ENCODE data around the gene TMC1.
A peak's percentile ranks its signal among the peaks of the same experiment; 100 is the strongest.

Gene TMC1

DNA sequence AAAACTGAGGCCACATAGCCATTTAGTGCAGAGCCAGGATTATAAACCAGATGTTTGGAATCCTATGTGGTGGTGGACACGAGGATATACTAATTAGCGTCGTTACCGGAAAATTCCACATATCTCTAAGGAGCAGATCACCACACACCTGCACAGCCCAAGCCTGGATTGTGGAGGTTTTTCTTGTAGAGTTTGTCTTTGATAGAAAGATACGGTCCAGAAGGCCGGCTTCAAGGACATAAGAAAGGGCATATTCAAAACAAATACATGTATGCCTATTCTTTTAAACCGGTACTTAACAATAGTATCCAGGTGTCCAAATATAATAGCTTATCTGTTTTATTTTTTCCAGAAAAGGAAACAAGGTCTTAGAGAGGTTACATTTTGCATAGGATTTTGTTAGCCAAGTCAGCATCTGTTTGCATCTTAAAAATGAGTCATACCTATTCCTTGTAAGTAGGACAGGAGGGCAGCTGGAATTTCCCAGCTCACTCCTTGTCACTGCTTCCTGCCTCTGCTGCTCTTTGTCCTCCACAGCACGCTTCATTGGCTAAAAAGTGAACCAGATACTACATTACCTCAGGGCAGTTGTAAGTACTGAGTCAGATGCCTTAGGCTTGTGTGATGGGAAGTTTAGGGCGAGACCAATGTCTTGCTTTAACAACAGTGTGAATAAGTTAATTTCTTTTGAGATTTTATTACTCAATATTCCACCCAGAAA lies 3.6 kb downstream of the TMC1 start:
- Histone ChIP-seq H3K4me3 (ENCODE audit: insufficient read depth in 1 of 2, low read depth in 1 of 2, low read length in 2 of 2) (no peak overlapping the region), H2BK12ac (ENCODE audit: low read length in 2 of 2) (peak overlapping the region in 1 of 2 experiments; percentile 48), H3K36me3 (ENCODE audit: control insufficient read depth in 1 of 2, insufficient read depth in 2 of 2, low read depth in 1 of 2, low read length in 2 of 2) (no peaks in the 10 kb centered on the region), H2BK5ac (ENCODE audit: low read depth, low read length, poor library complexity, severe bottlenecking) (no peak overlapping the region), H2BK120ac (ENCODE audit: low read depth, low read length) (peak overlapping the region; percentile 23), H3K18ac (ENCODE audit: low read depth in 1 of 2, low read length in 2 of 2) (peak overlapping the region in 1 of 2 experiments; percentile 61), H3K9me3 (ENCODE audit: control insufficient read depth, low read length) (no peaks in the 10 kb centered on the region), H3K9ac (ENCODE audit: low read length) (peak overlapping the region; percentile 74), H2AFZ (ENCODE audit: low read depth, low read length) (no peak overlapping the region), H4K91ac (ENCODE audit: low read length) (no peak overlapping the region), H3K79me1 (replicated peaks; ENCODE audit: low read length, poor library complexity, severe bottlenecking) (no peaks in the 10 kb centered on the region), H3K4me1 (ENCODE audit: control insufficient read depth, insufficient read depth, low read depth, low read length) (peaks cover 7% of the 10 kb centered on the region), H3K4me2 (ENCODE audit: low read length, poor library complexity, severe bottlenecking) (no peak overlapping the region), H3K23ac (ENCODE audit: low read length in 2 of 2) (no peak overlapping the region), H3K27me3 (ENCODE audit: control insufficient read depth in 1 of 2, insufficient read depth in 1 of 2, low read length in 2 of 2) (no peaks in the 10 kb centered on the region), H3K27ac (ENCODE audit: low read length, poor library complexity, severe bottlenecking) (peak overlapping the region; percentile 96), H3K14ac (ENCODE audit: low read length in 2 of 2) (no peak overlapping the region), H4K8ac (ENCODE audit: low read length) (no peak overlapping the region), H3K4ac (ENCODE audit: low read depth in 1 of 2, low read length in 2 of 2) (peak overlapping the region in 1 of 2 experiments; percentile 49), H2BK15ac (ENCODE audit: low read depth, poor library complexity, severe bottlenecking) (no peak overlapping the region), H2AK5ac (ENCODE audit: low read length, severe bottlenecking) (peak overlapping the region; percentile 96)
- DNase-seq: peak; percentile 99
- WGBS: 41% methylated on average over 5 of the region's 9 CpGs

DNA sequence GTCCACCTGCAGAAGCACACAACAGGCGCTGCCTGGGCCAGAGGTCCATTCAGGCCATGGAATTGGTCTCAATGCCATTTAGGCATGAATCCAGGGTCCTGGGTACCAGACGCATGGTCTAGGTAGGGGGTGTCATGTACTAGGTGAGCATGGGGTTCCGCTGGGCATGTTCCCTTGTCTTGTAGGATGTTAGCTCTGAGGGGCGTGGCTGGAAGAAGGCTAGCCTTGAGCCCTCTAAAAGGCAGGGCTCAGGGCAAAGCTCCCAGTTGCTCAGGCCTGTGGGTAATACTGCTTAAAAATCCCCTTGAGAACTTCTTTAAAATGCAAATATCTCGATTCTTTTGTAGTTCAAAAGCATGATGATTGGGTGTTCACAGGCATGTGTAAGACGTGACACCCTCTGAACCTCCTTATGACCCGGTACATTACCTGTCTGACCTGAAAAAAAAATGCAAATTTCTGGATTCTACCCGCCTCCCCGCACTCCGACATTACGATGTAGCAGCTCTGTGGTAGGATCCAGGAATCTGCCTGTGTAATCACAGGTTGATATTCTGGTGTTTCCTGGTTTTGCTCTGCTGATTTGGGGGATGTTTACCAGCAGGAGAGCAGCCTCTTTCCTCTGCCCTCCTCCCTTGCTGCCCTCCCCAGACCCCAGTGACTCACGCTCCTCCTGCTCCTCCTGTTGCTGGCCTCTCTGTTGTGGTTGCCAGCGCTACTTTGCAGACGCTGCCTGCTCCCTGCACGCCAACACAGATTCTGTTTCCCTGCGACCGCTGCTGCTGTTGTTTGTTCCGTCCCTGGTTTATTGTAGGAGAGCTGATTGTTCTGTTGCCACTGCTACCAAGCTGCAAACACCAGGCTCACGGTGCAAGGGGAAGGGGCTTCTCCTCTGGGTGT lies 5.7 kb downstream of the TMC1 start:
- H3K23ac ChIP-seq (ENCODE audit: low read length in 2 of 2): no peak overlapping the region
- H3K79me1 ChIP-seq (replicated peaks; ENCODE audit: low read length, poor library complexity, severe bottlenecking): no peaks in the 10 kb centered on the region
- H2AK5ac ChIP-seq (ENCODE audit: low read length, severe bottlenecking): peak overlapping the region; percentile 61
- H3K9me3 ChIP-seq (ENCODE audit: control insufficient read depth, low read length): peaks cover 6% of the 10 kb centered on the region
- DNase-seq: peak; percentile 97
- peak overlapping the region; percentile 99 for H4K8ac ChIP-seq (ENCODE audit: low read length)
- H2BK15ac ChIP-seq (ENCODE audit: low read depth, poor library complexity, severe bottlenecking): peak overlapping the region; percentile 77
- H3K4me2 ChIP-seq (ENCODE audit: low read length, poor library complexity, severe bottlenecking): peak overlapping the region; percentile 51
- peak overlapping the region; percentile 92 for H3K9ac ChIP-seq (ENCODE audit: low read length)
- 25% methylated on average over 16 of the region's 19 CpGs for WGBS
- peak overlapping the region; percentile 93 for H4K91ac ChIP-seq (ENCODE audit: low read length)
- H2BK12ac ChIP-seq (ENCODE audit: low read length in 2 of 2): peak overlapping the region; percentile 96 to 99
- H3K4me1 ChIP-seq (ENCODE audit: control insufficient read depth, insufficient read depth, low read depth, low read length): peaks cover 7% of the 10 kb centered on the region
- peak overlapping the region; percentile 63 for H2BK5ac ChIP-seq (ENCODE audit: low read depth, low read length, poor library complexity, severe bottlenecking)
- H2AFZ ChIP-seq (ENCODE audit: low read depth, low read length): peak overlapping the region; percentile 34
- H3K4ac ChIP-seq (ENCODE audit: low read depth in 1 of 2, low read length in 2 of 2): peak overlapping the region; percentile 87 to 88
- peak overlapping the region; percentile 77 for H2BK120ac ChIP-seq (ENCODE audit: low read depth, low read length)
- peak overlapping the region; percentile 97 to 98 for H3K18ac ChIP-seq (ENCODE audit: low read depth in 1 of 2, low read length in 2 of 2)
- H3K14ac ChIP-seq (ENCODE audit: low read length in 2 of 2): peak overlapping the region in 1 of 2 experiments; percentile 57
- H3K4me3 ChIP-seq (ENCODE audit: insufficient read depth in 1 of 2, low read depth in 1 of 2, low read length in 2 of 2): peak overlapping the region in 1 of 2 experiments; percentile 70
- no peaks in the 10 kb centered on the region for H3K36me3 ChIP-seq (ENCODE audit: control insufficient read depth in 1 of 2, insufficient read depth in 2 of 2, low read depth in 1 of 2, low read length in 2 of 2)
- H3K27ac ChIP-seq (ENCODE audit: low read length, poor library complexity, severe bottlenecking): peak overlapping the region; percentile 91
- no peaks in the 10 kb centered on the region for H3K27me3 ChIP-seq (ENCODE audit: control insufficient read depth in 1 of 2, insufficient read depth in 1 of 2, low read length in 2 of 2)

DNA sequence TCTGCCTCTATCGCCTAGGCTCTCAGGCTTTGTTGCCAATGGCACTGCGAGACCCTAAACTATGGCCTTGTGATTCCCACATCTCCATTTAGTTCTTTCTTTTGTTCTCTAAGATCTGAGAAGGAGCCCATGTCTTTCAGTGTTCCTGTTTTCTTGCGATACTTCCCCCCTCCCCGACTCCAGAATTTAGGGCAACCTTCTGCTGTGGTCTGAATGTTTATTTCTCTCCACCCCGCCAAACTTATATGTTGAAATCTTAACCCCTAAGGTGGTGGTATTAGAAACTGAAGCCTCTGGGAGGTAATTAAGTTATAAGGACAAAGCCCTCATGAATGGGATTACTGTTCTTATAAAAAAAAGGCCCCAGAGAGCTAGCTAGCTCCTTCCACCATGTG lies 6.4 kb downstream of the TMC1 start:
- 40% methylated on average over 3 of the region's 5 CpGs for WGBS
- Histone ChIP-seq H2BK5ac (ENCODE audit: low read depth, low read length, poor library complexity, severe bottlenecking) (peak overlapping the region; percentile 63), H3K79me1 (replicated peaks; ENCODE audit: low read length, poor library complexity, severe bottlenecking) (no peaks in the 10 kb centered on the region), H3K18ac (ENCODE audit: low read depth in 1 of 2, low read length in 2 of 2) (peak overlapping the region; percentile 97 to 98), H3K4me2 (ENCODE audit: low read length, poor library complexity, severe bottlenecking) (peak overlapping the region; percentile 51), H3K4me1 (ENCODE audit: control insufficient read depth, insufficient read depth, low read depth, low read length) (peaks cover 7% of the 10 kb centered on the region), H2AK5ac (ENCODE audit: low read length, severe bottlenecking) (no peak overlapping the region), H2BK12ac (ENCODE audit: low read length in 2 of 2) (peak overlapping the region; percentile 75 to 96), H2BK120ac (ENCODE audit: low read depth, low read length) (peak overlapping the region; percentile 77), H3K4ac (ENCODE audit: low read depth in 1 of 2, low read length in 2 of 2) (peak overlapping the region; percentile 62 to 88), H2AFZ (ENCODE audit: low read depth, low read length) (peak overlapping the region; percentile 34), H3K9ac (ENCODE audit: low read length) (peak overlapping the region; percentile 92), H3K27ac (ENCODE audit: low read length, poor library complexity, severe bottlenecking) (peak overlapping the region; percentile 91), H3K9me3 (ENCODE audit: control insufficient read depth, low read length) (peaks cover 6% of the 10 kb centered on the region), H2BK15ac (ENCODE audit: low read depth, poor library complexity, severe bottlenecking) (peak overlapping the region; percentile 44), H3K27me3 (ENCODE audit: control insufficient read depth in 1 of 2, insufficient read depth in 1 of 2, low read length in 2 of 2) (no peaks in the 10 kb centered on the region), H4K91ac (ENCODE audit: low read length) (peak overlapping the region; percentile 88), H4K8ac (ENCODE audit: low read length) (peak overlapping the region; percentile 99), H3K23ac (ENCODE audit: low read length in 2 of 2) (no peak overlapping the region), H3K36me3 (ENCODE audit: control insufficient read depth in 1 of 2, insufficient read depth in 2 of 2, low read depth in 1 of 2, low read length in 2 of 2) (no peaks in the 10 kb centered on the region), H3K4me3 (ENCODE audit: insufficient read depth in 1 of 2, low read depth in 1 of 2, low read length in 2 of 2) (peak overlapping the region in 1 of 2 experiments; percentile 70), H3K14ac (ENCODE audit: low read length in 2 of 2) (no peak overlapping the region)
- DNase-seq: no peak

DNA sequence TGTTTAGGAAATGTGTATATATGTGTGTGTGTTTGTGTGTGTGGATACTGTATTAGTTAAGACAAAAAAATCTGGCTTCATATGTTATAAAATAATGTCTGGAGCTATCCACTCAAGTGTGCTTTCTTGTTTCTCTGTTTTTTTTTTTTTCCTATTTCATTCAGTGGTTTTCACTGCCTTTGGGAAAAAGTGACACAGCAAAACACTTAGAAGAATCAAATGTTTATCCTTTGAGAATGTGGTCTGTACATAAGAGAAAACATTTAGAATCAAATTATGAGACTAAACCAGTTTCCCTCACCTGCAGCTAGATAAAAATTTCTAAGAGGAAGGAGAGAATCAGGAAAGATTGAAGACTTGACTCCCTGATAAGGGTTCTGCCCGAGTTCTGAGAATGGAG lies 8.1 kb downstream of the TMC1 start:
- peak; percentile 58 for DNase-seq
- H2BK12ac ChIP-seq (ENCODE audit: low read length in 2 of 2): no peak overlapping the region
- no peak overlapping the region for H4K8ac ChIP-seq (ENCODE audit: low read length)
- H3K4ac ChIP-seq (ENCODE audit: low read depth in 1 of 2, low read length in 2 of 2): no peak overlapping the region
- no peak overlapping the region for H2BK120ac ChIP-seq (ENCODE audit: low read depth, low read length)
- no peak overlapping the region for H3K4me2 ChIP-seq (ENCODE audit: low read length, poor library complexity, severe bottlenecking)
- peaks cover 11% of the 10 kb centered on the region for H3K4me1 ChIP-seq (ENCODE audit: control insufficient read depth, insufficient read depth, low read depth, low read length)
- H3K18ac ChIP-seq (ENCODE audit: low read depth in 1 of 2, low read length in 2 of 2): no peak overlapping the region
- no peak overlapping the region for H2BK15ac ChIP-seq (ENCODE audit: low read depth, poor library complexity, severe bottlenecking)
- H3K27me3 ChIP-seq (ENCODE audit: control insufficient read depth in 1 of 2, insufficient read depth in 1 of 2, low read length in 2 of 2): no peaks in the 10 kb centered on the region
- no peak overlapping the region for H2AFZ ChIP-seq (ENCODE audit: low read depth, low read length)
- H3K79me1 ChIP-seq (replicated peaks; ENCODE audit: low read length, poor library complexity, severe bottlenecking): no peaks in the 10 kb centered on the region
- H4K91ac ChIP-seq (ENCODE audit: low read length): no peak overlapping the region
- no peak overlapping the region for H3K14ac ChIP-seq (ENCODE audit: low read length in 2 of 2)
- H3K23ac ChIP-seq (ENCODE audit: low read length in 2 of 2): no peak overlapping the region
- peaks cover 6% of the 10 kb centered on the region for H3K9me3 ChIP-seq (ENCODE audit: control insufficient read depth, low read length)
- no peak overlapping the region for H3K4me3 ChIP-seq (ENCODE audit: insufficient read depth in 1 of 2, low read depth in 1 of 2, low read length in 2 of 2)
- H2AK5ac ChIP-seq (ENCODE audit: low read length, severe bottlenecking): no peak overlapping the region
- H2BK5ac ChIP-seq (ENCODE audit: low read depth, low read length, poor library complexity, severe bottlenecking): no peak overlapping the region
- H3K27ac ChIP-seq (ENCODE audit: low read length, poor library complexity, severe bottlenecking): no peak overlapping the region
- 83% methylated on average over 1 of the region's 1 CpG for WGBS
- H3K36me3 ChIP-seq (ENCODE audit: control insufficient read depth in 1 of 2, insufficient read depth in 2 of 2, low read depth in 1 of 2, low read length in 2 of 2): no peaks in the 10 kb centered on the region
- no peak overlapping the region for H3K9ac ChIP-seq (ENCODE audit: low read length)

All from mesenchymal stem cell (in vitro differentiated cells and primary cell).